B cell (primary cell): ENCODE data around the gene CD34. TPM values are rescaled to one million over a fixed set of nuclear protein-coding genes. Genes with fewer than 3 reads are reported as not detected.

Experiments
- ATAC-seq: fragments of 200-7000 bp; cut with Tn5 transposase; one replicate; pipeline ENCODE4 v1.10.0; 2021; ENCODE audit warnings: low read depth, mild to moderate bottlenecking, moderate number of reproducible peaks, moderate library complexity
- CTCF ChIA-PET: fragments of 350-600 bp; sonication (Branson Sonifier 250); formaldehyde crosslinking; loops from one replicate; lab custom pipeline; 2021; ENCODE audit warnings: antibody characterized with exemption, inconsistent platforms; lab: Charles Lee
- POLR2A ChIA-PET: fragments of 350-600 bp; sonication (Branson Sonifier 250); formaldehyde crosslinking; loops from one replicate; lab custom pipeline; 2021; ENCODE audit warnings: antibody characterized with exemption; lab: Charles Lee
- DNase-seq: peaks from one replicate; pipeline ENCODE4 v3.0.0; 2013
- H2AFZ ChIP-seq: 2 replicates; pipeline ENCODE4 v1.6.1; 2012; ENCODE audit warnings: mild to moderate bottlenecking, low read depth, low read length; ENCODE audit not compliant: insufficient read depth, poor library complexity, severe bottlenecking
- H3K27ac ChIP-seq, 2 donors: 1 replicate in 1 of 2; 2 replicates in 1 of 2; pipeline ENCODE4 v1.5.1; 2012 to 2013; ENCODE audit warnings: low read length in 2 of 2, mild to moderate bottlenecking in 2 of 2, moderate library complexity in 1 of 2
- H3K27me3 ChIP-seq, 4 experiments: fragments of 200-600 bp in 1 of 4; sonication (generic) in 1 of 4; replicated peaks in 1 of 4; 1 replicate in 2 of 4; 2 replicates in 2 of 4; pipeline versions ENCODE4 v1.6.1 to v1.7.0; 2013 to 2016; ENCODE audit warnings: low read length in 3 of 4, mild to moderate bottlenecking in 2 of 4, mixed read lengths in 1 of 4, moderate library complexity in 1 of 4; ENCODE audit not compliant: insufficient read depth in 4 of 4, control insufficient read depth in 3 of 4; ENCODE audit errors: control extremely low read depth in 1 of 4
- H3K36me3 ChIP-seq, 2 experiments: replicated peaks in 1 of 2; 1 replicate in 1 of 2; 2 replicates in 1 of 2; pipeline versions ENCODE4 v1.6.1 to v1.7.1; 2013; ENCODE audit warnings: low read length in 1 of 2; ENCODE audit not compliant: insufficient read depth in 2 of 2, control insufficient read depth in 1 of 2; ENCODE audit errors: control extremely low read depth in 1 of 2, extremely low read depth in 1 of 2
- H3K4me1 ChIP-seq, 2 donors: fragments of 200-600 bp in 1 of 2; sonication (generic) in 1 of 2; 1 replicate in 1 of 2; 2 replicates in 1 of 2; pipeline versions ENCODE4 v1.5.1 to v1.6.1; 2013 to 2017; ENCODE audit warnings: low read length in 2 of 2; ENCODE audit not compliant: control insufficient read depth in 2 of 2, insufficient read depth in 2 of 2
- H3K4me2 ChIP-seq: replicated peaks from 2 replicates; pipeline ENCODE3; 2012; ENCODE audit warnings: mild to moderate bottlenecking, low read depth, low read length; ENCODE audit not compliant: poor library complexity, severe bottlenecking
- H3K4me3 ChIP-seq, 5 experiments: fragments of 200-600 bp in 1 of 5; sonication (generic) in 1 of 5; 1 replicate in 3 of 5; 2 replicates in 2 of 5; pipeline versions ENCODE4 v1.5.1 to v1.7.0; 2011 to 2016; ENCODE audit warnings: low read length in 4 of 5, mild to moderate bottlenecking in 4 of 5, low read depth in 2 of 5, control low read depth in 1 of 5, moderate library complexity in 1 of 5; ENCODE audit not compliant: insufficient read depth in 1 of 5; ENCODE audit errors: control extremely low read depth in 1 of 5, extremely low read depth in 1 of 5
- H3K79me2 ChIP-seq: fragments of 200-600 bp; sonication (generic); one replicate; pipeline ENCODE4 v1.6.0; 2016; ENCODE audit warnings: low read length; ENCODE audit not compliant: control insufficient read depth, insufficient read depth
- H3K9ac ChIP-seq: fragments of 200-600 bp; sonication (generic); 2 replicates; pipeline ENCODE4 v1.6.1; 2017; ENCODE audit warnings: mild to moderate bottlenecking, low read length, moderate library complexity
- H3K9me3 ChIP-seq, 3 donors: one replicate each; pipeline versions ENCODE4 v1.6.1 to v1.7.1; 2013; ENCODE audit warnings: low read length in 2 of 3; ENCODE audit not compliant: control insufficient read depth in 2 of 3, insufficient read depth in 1 of 3; ENCODE audit errors: control extremely low read depth in 1 of 3
- H4K20me1 ChIP-seq: 2 replicates; pipeline ENCODE4 v1.6.0; 2012; ENCODE audit warnings: mild to moderate bottlenecking, low read length; ENCODE audit not compliant: insufficient read depth, control insufficient read depth, poor library complexity, severe bottlenecking
- H3K27ac Mint-ChIP-seq: one replicate; pipeline ENCODE4 v1.8.0; 2021; ENCODE audit warnings: mixed read lengths
- H3K27me3 Mint-ChIP-seq: one replicate; pipeline ENCODE4 v1.8.0; 2021; ENCODE audit warnings: mixed read lengths
- H3K4me1 Mint-ChIP-seq: one replicate; pipeline ENCODE4 v1.8.0; 2021; ENCODE audit warnings: mixed read lengths
- H3K4me3 Mint-ChIP-seq: one replicate; pipeline ENCODE4 v1.8.0; 2021; ENCODE audit warnings: mixed read lengths
- H3K9me3 Mint-ChIP-seq: one replicate; pipeline ENCODE4 v1.8.0; 2022; ENCODE audit warnings: mixed read lengths; ENCODE audit not compliant: insufficient read depth
- EZH2 ChIP-seq: IDR thresholded peaks from 2 replicates; pipeline ENCODE4 v1.6.1; 2012; ENCODE audit warnings: borderline replicate concordance, low read depth, mild to moderate bottlenecking, moderate library complexity, low read length; ENCODE audit not compliant: insufficient read depth, poor library complexity, severe bottlenecking
- WGBS: methylation state at CpG from one replicate; pipeline ENCODE4 v1.1.5; 2013; ENCODE audit warnings: missing lambda C conversion rate; ENCODE audit not compliant: insufficient coverage; 5-methylcytosine and 5-hydroxymethylcytosine counted together
- intact Hi-C: fragments of 100-400 bp; cut with micrococcal nuclease; formaldehyde crosslinking; loops from one replicate; pipeline ENCODE4 v1.10.0; 2022
- polyA plus RNA-seq: library from polyadenylated mRNA; depleted of rRNA; stranded (reverse); fragments of >200 nt; gene quantifications from 2 replicates; pipeline ENCODE4 v1.2.3, GENCODE V29; 2012
- total RNA-seq, 2 donors: library from RNA; stranded (reverse); fragments of 120-200 nt in 1 of 2; gene quantifications; 1 replicate in 1 of 2; 2 replicates in 1 of 2; pipeline versions ENCODE4 v1.2.3 to v1.2.4, GENCODE V29; 2013 to 2022
- TF ChIP-seq, protein P1 (sequence below): fragments of 200-600 bp; IDR thresholded peaks from one replicate; pipeline ENCODE4 v1.8.0; 2022; ENCODE audit warnings: antibody characterized with exemption, mild to moderate bottlenecking

CD34 gene
- total and polyA plus RNA-seq, 2 donors (not counting 1 experiment from before 2014, with no cell fraction given): not detected

- no peaks in the 10 kb centered on the region for H3K9me3 Mint-ChIP-seq
- H3K9me3 ChIP-seq: no peaks in the 10 kb centered on the region
- peak overlapping the region; percentile 52 for H2AFZ ChIP-seq
- peaks cover 0 to 11% of the 10 kb centered on the region in 2 experiments for H3K36me3 ChIP-seq
- H3K4me2 ChIP-seq: no peak overlapping the region
- intact Hi-C loops: no loop called here
- no peak for ATAC-seq
- ChIA-PET POLR2A (interaction anchor here (2.4 kb wide), 1 partner anchor 46 kb away, joined by 11 read pairs; no protein-coding TSS in a partner anchor), CTCF (interaction anchor here (1.0 to 16.4 kb wide), 7 partner anchors 11 to 93 kb away, joined by 4 to 526 read pairs (median 68); no protein-coding TSS in a partner anchor)
- no peaks in the 10 kb centered on the region for H3K27me3 ChIP-seq
- H3K9ac ChIP-seq: no peak overlapping the region
- H3K27ac ChIP-seq: peak overlapping the region in 1 of 2 donors; percentile 12
- TF ChIP-seq, protein P1, sequence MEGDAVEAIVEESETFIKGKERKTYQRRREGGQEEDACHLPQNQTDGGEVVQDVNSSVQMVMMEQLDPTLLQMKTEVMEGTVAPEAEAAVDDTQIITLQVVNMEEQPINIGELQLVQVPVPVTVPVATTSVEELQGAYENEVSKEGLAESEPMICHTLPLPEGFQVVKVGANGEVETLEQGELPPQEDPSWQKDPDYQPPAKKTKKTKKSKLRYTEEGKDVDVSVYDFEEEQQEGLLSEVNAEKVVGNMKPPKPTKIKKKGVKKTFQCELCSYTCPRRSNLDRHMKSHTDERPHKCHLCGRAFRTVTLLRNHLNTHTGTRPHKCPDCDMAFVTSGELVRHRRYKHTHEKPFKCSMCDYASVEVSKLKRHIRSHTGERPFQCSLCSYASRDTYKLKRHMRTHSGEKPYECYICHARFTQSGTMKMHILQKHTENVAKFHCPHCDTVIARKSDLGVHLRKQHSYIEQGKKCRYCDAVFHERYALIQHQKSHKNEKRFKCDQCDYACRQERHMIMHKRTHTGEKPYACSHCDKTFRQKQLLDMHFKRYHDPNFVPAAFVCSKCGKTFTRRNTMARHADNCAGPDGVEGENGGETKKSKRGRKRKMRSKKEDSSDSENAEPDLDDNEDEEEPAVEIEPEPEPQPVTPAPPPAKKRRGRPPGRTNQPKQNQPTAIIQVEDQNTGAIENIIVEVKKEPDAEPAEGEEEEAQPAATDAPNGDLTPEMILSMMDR: no peak
- no peak for TF ChIP-seq EZH2
- H3K79me2 ChIP-seq: peaks cover 74% of the 10 kb centered on the region
- H3K27ac Mint-ChIP-seq: peak overlapping the region; percentile 73
- no peak overlapping the region for H3K4me3 ChIP-seq
- peak overlapping the region; percentile 86 for H3K4me3 Mint-ChIP-seq
- peaks cover 83% of the 10 kb centered on the region for H3K4me1 Mint-ChIP-seq
- H4K20me1 ChIP-seq: no peaks in the 10 kb centered on the region
- DNase-seq: no peak
- H3K4me1 ChIP-seq: peaks cover 54 to 63% of the 10 kb centered on the region in 2 donors
- 97% methylated on average over 2 of the region's 4 CpGs for WGBS
- no peaks in the 10 kb centered on the region for H3K27me3 Mint-ChIP-seq
Observed at GRCh38 chr1:207870306-207871031, 40.5 kb downstream of the CD34 start.

- TF ChIP-seq EZH2: no peak
- TF ChIP-seq, protein P1: no peak
- Histone ChIP-seq H3K4me2 (peak overlapping the region; percentile 82), H3K9ac (no peak overlapping the region), H3K36me3 (peaks cover 0 to 14% of the 10 kb centered on the region in 2 experiments), H3K27me3 (no peaks in the 10 kb centered on the region), H3K4me1 (peaks cover 55 to 69% of the 10 kb centered on the region in 2 donors), H3K9me3 (no peaks in the 10 kb centered on the region), H3K27ac (peak overlapping the region in 1 of 2 donors; percentile 12), H4K20me1 (no peaks in the 10 kb centered on the region), H3K79me2 (peaks cover 75% of the 10 kb centered on the region), H3K4me3 (no peak overlapping the region), H2AFZ (peak overlapping the region; percentile 68)
- 80% methylated on average over 1 of the region's 6 CpGs for WGBS
- ATAC-seq (no peak), DNase-seq (no peak)
- POLR2A ChIA-PET: interaction anchor here (1.6 to 5.1 kb wide), 2 partner anchors 44 to 47 kb away, joined by 8 to 71 read pairs; no protein-coding TSS in a partner anchor
- Mint-ChIP-seq H3K27ac (peak overlapping the region; percentile 73), H3K4me3 (peak overlapping the region; percentile 86), H3K4me1 (peaks cover 83% of the 10 kb centered on the region), H3K27me3 (no peaks in the 10 kb centered on the region), H3K9me3 (no peaks in the 10 kb centered on the region)
- CTCF ChIA-PET: interaction anchor here (1.2 to 16.4 kb wide), 11 partner anchors 10 to 101 kb away, joined by 3 to 526 read pairs (median 10); no protein-coding TSS in a partner anchor
- intact Hi-C loops: loop anchor here (1.0 to 5.0 kb wide), 5 partner anchors 15 to 118 kb away; partner anchors contain the start of gene CD46
Observed at GRCh38 chr1:207869859-207870258, 41.1 kb downstream of the CD34 start.
